Superior temporal gyrus (tissue), 1 donor: ENCODE measurements around the gene S100A3.
A peak's percentile ranks its signal among the peaks of the same experiment; 100 is the strongest.
"Not testable (repeated sequence)": the region's sequence is repeated elsewhere in the genome, so short reads cannot be mapped to it uniquely, and the experiment has no call there.

Experiments used
- DNase-seq: peaks from one replicate; pipeline ENCODE4 v3.0.0-alpha.2; 2016; ENCODE audit errors: extremely low spot score

Gene S100A3

DNA sequence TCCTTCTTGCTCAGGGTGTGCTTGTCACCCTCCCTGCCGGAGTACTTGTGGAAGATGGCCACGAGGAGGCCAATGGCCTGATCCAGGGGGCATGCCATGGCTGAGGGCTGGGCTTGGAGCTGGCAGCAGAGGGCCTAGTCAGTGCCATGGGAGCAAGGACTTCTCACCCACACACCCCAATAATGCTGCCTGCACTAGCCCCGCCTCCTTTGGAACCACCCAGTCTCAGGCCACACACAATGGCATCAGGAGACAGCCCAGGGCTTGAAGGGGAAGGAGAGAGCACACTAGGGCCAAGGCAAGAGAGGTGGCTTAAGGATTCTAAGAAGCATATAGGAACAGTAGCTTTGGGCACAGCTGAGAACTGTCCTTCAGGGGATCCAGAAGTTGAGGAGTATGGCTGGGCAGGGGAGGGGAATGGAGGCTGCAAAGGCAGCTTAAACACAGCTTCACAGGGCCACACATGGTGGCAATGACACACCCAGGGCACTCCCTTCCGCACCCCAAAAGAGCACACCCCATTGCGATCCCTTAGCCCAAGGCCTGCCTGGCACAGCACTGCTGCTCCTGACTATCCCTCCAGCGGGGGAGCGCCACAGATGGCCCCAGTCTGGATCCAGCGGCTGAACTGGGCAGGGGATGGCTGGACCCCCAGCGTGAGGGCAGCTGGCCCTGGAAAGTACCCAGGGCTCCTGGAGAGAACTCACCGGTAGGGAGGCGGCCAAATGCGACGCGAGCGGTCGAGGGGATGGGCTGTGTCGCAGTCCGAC, 13.6 kb downstream of the S100A3 start, which contains the start of gene S100A6:
Gene S100A6 (minus strand): TSS at position 750 of the 770 bp plus-strand sequence. CDS start 652 bp downstream, at position 98.
- no peak for DNase-seq

DNA sequence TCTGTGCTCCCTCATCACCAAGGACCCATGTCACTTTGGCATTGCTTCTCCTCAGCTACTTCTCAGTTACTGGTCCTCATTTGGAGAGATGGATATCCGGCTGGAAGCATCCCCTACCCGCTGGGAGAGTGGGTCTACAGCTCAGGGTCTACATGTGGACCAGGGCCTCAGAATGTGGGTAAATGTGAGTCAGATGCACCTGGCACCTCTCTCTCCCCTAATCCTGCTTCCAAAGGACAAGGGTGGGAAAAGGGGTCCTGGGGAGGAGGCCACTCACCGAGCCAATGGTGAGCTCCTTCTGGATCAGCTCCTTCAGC, 14.2 kb downstream of the S100A3 start:
- no peak for DNase-seq

DNA sequence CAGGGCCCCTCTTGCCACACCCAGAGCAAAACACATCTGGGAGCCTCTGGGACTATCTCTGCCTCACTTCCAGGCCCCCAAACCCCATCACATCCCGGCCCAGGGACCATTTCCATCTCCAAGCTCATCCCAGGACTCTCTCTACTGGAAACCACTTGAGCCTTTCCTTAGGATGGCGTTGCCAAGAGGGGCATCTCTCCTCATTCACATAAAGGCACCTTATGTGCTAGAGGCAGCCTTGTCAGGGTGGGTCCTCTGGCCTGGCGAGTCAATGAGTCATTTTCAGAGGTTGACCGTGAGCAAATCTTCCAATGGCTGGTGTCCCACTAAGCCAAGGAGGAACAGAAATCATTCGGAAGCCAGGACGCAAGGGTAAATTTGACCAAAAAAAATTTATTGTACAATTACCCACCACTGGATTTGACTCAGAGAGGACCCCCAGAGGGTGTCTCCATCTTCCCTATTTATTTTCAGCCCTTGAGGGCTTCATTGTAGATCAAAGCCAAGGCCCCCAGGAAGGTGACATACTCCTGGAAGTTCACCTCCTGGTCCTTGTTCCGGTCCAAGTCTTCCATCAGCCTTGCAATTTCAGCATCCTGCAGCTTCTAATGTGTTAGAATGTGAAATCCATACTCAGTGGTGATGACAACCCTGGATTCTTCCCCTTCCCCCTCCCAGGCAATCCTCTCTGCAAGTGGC, 14.7 kb downstream of the S100A3 start:
- no peak for DNase-seq

DNA sequence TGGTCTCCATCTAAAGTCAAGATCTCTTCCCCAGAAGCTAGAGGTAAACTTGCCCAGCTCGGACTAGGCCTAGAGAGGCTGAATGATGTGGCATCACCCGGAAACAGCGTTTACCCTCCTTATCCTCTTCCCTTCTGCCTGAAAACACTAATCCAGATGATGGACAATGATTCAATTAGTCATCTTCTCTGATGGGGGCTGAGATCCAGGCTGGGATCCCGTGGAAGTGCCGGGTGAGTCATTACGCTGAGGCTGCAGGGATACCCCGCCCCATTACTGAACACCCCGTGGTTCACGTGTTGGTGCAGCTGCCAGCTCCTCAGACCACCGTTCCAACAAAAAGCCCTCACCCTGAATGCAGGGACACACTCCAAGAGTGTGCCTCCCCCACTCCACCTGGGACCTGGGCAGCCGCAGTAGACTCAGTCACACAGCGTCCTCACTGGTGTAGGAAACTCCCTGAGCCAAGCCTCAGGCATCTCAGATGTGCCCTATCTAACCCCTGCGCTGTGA, 15.3 kb downstream of the S100A3 start:
- peak; percentile 28 for DNase-seq

DNA sequence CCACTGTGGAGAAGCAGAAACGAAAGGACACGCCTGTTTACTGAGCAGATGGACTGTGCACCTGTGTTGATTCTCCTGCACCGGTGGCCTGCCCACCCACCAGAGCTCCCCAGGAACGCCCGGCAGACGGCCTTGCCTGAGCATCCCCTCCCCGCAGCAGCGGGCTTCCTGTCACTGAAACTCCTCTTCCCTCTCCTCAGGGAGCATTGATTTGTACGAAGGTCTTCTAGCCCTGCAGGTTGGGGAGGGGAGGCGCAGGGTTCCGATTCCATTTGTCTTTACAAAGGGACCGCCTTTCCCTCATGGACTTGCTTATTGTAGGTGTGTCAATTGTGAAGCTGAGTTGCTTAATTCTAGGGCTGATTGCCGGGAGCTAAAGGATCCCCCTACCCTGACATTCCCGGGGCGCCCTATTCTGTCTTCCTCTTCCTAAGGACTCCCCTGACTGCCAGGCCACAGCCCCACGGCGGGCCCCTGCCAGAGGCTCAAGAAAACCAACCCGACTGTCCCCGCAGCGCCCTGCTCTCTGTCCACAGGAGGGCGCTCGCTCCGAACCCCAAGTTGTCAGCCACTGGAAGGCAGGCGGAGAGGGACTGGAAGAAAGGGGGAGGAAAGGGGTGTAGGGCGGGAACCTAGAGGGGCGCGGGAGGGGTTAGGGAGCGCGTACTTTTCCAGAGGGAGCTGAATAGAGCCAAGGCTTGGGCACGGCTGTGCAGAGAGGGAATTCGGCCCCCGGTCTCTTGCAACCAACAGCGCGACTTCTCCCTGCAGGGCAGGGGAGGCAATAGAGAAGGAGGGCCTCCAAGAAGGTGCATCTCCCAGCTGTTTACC, 16.1 kb downstream of the S100A3 start:
- peak; percentile 84 for DNase-seq

DNA sequence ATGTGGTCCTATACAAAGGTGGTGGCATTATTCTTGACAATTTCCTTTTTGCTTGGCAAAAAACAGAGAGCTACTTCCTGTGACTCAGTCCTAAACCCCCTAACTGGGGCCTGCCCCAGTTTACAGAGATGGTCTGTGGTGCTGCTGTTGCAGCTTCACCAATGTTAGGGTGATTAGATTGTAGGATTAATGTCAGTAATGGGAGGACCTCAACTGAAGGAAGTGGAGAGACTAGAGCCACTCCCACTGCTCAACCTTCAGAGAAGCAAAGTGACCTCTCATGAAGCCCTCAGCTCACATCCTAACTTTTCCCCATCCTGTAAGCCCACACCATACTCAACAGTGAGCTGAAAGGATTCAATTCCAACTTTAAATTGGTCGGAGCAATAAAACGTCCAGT, 16.9 kb downstream of the S100A3 start:
- DNase-seq: no peak

DNA sequence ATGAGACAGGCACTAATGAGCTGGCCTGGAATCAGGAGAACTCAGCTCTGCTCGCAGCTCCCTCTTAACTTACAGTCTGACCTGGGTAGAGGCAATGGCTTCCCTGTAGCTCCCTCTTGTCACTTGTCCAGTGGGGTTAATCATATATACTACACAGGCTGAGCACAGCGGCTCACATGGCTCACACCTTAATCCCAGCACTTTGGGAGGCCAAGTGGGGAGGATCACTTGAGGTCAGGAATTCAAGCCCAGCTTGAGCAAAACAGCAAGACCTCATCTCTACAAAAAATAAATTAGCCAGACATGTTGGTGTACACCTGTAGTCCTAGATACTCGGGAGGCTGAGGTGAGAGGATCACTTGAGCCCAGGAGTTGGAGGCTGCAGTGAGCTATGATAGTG, 17.4 kb downstream of the S100A3 start:
- no peak for DNase-seq

DNA sequence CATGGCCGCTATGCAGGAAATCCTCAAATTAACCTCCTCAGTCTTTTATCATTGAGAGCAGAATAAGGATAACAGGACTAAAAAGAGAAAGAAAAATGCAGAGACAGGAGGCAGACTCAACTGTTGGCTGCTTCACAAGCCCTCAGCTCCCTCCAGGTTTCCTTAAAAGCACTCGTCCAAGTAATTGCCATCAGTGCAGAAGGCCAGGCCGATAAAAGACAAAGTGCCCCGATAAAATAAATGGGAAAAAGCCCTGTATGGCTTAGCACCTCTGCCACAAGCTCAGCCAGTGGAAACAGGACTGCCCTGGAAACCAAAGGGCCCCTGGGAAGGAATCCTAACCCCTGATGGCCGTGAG, 21.4 kb downstream of the S100A3 start:
- no peak for DNase-seq

DNA sequence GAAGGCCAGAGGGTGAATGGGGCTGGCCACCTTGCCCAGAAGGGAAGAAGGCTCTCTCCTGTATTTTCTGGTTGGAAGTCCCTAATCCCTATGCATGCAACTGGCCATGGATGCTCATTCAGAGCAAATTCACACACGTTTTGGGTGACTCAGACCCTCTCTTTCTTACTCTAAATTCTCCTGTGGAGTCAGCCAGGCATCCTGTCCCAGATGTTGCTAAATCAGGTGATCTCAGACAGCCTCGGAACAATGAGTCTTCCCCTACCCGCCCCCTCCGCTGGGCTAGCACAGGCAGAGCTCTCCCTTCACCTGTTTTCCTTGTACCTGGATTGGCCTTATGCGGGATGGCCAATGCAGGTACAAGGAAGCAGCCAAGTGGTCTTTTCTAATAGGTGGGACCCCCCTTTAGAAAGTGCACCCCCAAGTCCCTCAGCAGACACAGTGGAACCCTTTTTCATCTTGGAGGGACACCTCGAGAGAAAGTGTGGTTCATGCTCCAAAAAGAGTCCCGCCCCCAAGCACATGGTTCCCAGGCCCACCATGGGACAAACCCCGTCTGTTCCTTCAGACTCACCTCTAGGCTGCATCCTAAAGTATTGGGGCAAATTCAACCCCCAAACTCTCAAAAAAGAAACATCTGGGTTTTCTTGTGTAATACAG, 21.9 kb downstream of the S100A3 start:
- no peak for DNase-seq

DNA sequence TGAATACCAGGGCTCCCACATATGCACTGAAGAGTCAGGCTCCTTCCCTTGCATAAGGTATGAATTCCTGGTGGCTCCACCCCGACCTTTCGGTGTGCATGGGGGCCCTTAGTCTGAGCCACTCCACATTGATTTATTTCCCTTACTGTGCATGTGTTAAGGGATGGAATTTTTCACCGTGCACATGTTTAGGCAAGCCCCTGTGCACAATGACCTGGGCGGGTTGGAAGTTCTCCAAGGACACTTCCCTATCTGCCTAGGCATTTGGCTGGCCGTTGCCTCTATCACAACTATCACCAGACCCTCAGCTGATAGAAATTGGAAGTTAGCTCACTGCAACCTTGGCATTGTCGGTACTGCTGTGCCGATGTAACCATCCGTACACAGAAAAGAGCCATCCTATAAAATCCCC, 22.9 kb downstream of the S100A3 start:
- no peak for DNase-seq

DNA sequence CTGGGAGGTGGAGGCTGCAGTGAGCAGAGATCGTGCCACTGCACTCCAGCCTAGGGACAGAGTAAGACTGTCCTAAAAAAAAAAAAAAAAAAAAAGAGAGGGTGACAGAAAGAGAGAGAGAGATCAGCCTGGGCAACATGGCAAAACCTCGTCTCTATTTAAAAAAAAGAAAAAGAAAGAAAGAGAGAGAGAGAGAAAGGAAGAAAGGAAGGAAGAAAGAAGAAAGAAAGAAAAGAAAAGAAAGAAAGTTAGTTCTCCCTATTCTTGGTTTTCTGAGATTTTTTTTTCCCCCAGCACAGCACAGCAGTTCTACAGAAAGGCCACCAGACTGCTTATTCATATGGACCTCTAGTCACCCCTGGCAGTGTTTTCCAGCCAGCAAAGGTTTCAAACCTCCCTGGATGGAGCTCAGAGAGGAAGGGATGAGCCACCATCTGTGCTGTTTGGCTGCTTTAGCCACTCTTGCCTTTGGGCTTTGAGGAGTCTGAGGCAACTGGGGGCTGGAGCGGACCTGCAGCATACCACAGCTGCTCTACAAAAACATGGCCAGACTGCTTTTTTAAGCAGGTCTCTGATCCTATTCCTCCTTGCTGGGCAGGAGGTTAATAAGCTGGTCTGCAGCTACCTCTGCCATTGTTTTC, 23.9 kb downstream of the S100A3 start:
- no peak for DNase-seq

DNA sequence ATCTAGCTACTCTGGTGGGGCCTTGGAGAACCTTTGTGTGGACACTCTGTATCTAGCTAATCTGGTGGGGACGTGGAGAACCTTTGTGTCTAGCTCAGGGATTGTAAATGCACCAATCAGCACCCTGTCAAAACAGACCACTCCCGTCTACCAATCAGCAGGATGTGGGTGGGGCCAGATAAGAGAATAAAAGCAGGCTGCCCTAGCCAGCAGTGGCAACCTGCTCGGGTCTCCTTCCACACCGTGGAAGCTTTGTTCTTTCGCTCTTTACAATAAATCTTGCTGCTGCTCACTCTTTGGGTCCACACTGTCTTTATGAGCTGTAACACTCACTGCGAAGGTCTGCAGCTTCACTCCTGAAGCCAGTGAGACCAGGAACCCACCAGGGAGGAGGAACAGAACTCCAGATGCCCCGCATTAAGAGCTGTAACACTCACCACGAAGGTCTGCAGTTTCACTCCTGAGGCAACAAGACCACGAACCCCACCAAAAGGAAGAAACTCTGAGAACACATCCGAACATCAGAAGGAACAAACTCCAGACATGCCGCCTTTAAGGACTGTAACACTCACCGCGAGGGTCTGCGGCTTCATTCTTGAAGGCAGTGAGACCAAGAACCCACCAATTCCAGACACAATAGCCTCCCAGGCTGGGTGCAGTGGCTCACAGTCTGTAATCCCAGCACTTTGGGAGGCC, 26.6 kb downstream of the S100A3 start:
- DNase-seq: not testable (repeated sequence)

DNA sequence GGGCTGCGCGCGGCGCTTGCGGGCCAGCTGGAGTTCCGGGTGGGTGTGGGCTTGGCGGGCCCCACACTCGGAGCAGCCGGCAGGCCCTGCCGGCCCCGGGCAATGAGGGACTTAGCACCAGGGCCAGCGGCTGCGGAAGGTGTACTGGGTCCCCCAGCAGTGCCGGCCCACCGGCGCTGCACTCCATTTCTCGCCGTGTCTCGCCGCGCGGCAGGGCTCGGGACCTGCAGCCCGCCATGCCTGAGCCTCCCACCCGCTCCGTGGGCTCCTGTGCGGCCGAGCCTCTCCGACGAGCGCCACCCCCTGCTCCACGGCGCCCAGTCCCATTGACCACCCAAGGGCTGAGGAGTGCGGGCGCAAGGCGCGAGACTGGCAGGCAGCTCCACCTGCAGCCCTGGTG, 27.2 kb downstream of the S100A3 start:
- not testable (repeated sequence) for DNase-seq

DNA sequence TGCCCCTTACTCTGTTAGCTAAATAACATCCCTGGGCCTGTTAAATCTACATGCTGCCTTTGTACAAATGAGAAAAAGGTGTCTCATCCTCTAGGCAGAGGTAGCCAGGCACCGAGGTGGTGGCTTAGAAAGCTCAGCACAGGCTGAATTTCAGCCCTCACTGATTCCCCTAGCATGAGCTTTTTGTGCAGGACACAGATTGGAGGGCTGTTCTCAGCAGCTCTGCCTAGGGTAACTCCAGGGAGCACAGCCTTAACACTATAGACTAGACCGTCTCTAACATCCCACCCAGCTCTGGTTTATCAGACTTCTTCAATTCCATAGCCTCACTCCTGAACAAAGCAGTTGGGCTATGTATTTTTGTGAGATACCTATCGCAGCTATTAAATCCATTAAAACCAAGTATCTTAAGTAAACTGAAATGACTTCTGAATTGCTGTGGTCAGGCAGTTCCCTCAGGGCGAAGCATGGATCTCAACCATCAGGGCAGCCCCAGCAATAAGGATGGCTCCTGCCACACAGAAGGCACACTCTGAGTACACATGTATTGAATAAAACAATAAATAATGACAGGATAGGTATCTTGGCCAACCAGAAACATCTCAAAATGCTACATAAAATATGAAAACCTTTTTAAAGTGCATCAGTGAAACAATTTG, 28.1 kb downstream of the S100A3 start:
- DNase-seq: no peak

DNA sequence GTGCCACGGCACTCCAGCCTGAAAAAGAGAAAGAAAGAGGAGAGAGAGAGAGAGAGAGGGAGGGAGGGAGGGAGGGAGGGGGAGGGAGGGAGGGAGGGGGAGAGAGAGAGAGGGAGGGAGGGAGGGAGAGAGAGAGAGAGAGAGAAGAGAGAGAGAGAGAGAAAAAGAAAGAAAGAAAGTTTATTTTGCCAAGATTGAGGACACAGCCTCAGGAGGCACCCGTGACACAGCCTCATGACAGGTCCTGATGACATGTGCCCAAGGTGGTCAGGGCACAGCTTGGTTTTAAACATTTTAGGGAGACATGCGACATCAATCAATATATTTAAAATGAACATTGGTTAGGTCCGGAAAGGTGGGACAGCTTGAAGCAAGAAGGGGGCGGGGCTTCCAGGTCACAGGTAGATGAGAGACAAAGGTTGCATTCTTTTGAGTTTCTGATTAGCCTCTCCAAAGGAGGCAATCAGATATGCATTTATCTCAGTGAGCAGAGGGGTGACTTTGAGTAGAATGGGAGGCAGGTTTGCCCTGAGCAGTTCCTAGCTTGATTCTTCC, 28.8 kb downstream of the S100A3 start:
- not testable (repeated sequence) for DNase-seq

DNA sequence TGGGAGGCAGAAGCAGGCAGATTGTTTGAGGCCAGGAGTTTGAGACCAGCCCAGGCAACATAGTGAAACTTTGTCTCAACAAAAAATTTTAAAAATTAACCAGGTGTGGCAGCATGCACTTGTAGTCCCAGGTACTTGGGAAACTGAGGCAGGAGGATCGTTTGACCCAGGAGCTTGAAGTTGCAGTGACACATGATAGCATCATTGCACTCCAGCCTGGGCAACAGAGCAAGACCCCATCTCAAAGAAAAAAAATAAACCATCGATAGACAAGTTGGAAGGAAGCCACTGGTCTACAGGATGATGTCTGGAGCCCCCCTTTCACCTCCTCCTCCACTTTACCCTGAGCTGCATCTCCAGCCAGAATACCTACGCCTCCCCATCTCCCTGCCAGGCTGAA, 29.8 kb downstream of the S100A3 start:
- no peak for DNase-seq

DNA sequence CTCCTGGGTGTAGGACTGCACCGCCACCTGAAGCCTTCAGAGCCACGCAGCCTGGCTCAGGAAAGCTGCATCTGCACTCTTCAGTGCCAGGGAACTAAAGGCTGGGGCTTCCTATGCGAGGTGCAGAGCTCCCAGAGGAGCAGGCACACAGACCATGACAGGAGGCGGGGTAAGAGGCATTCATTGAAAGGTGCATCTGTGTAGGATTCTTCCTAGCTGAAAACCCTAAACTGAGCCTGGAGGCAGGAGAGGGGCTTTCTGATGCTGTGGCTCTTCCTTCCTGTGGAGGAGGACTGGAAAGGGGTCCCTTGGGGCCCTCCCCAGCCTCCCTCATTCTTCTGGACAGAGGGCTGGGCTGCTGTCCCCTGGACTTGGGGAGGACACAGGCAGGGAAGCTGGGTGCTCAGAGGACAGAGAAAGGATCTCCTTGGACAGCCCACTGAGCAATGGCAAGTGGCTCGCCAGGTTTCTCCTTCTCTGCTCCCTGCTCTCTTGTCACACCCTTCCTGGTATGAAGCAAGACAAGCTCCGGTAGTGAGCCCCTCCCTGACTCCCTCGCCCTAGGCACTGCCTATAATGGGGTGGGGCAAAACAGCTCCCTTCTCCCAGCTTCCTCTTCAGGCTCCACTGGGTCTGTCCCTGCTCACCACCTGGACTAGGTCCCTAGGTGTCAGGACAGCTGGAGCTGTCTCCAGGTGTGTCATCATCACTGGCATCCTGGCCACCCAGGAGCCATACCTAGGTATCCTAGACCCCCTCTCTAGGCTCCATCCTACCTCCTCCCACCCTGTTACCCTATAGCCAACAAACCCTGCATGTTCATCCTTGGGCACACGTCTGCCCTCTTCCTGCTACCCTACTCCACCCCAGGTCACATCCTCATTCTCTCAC, 33.3 kb downstream of the S100A3 start:
- DNase-seq: no peak

DNA sequence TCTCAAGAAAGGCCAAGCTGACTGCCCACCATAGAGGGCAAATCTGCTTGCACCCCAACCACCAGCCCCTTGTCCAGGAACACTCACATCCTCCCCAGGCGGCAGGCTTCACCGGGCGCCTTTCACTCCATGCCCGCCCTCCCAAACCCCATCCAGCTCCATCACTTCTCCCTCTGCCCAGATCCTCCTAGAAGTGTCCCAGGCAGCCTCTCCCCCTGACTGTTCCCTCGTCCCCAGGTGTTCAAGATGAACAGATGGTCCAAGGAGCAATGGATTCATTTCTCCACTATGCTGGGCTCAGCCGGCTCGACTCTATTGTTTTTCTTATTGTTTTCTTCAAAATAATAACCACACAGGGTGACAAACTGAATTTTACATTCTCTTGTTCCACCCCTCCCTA, 35.4 kb downstream of the S100A3 start:
- DNase-seq: no peak

DNA sequence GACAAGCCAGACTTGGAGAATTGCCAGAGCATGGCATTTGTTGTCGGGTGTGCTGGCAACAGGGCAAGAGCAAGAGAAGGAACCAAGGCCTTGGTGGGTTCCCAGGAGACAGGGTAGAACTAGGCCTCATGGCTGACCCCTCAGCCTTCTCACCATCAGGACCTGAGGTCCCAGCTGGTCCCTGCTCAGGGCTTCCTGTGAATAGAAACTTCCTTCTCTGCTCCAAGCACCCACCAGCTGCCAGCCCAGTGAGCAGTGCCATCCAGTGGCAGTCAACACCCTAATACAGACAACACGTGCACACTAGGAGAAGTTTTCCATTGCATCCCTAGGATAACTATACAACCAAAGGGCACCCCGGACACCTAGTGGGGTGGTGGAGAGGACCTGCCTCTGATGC, 36.0 kb downstream of the S100A3 start:
- no peak for DNase-seq
